GM19328 (cell line): ENCODE data around the gene EXT2.

Experiments
- ATAC-seq: cut with Tn5 transposase; IDR thresholded peaks from one replicate; pipeline ENCODE4 v1.9.1; 2021; ENCODE audit warnings: mild to moderate bottlenecking, moderate library complexity; ENCODE audit not compliant: unreplicated experiment

The EXT2 gene

DNA sequence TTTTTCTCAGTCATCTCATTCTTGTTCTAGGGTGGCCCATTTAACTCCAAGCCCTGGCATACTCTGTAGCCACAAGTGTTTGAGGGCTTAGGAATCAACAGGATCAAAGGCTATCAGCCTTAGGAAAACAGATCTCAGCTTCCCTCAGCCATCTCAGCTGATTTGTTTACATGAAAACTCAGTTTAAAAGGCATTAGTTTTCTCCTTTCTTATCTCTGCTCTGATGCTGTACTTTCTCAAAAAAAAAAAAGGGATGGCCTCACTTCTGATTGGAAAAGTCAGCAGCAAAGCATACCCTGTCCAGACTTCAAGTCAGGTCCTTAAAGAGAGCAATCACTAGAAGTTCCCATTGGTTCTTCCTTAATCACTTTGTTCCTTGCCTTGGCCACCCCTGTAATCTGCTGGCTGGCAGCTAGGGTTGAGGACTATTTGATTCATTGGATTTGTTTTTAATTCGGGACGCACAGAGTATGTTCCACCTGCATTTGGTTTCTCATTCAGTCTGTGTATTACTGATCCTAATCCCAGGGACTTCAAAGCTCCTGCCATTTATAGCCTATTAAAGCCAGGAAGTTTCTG lies 102.8 kb downstream of the EXT2 start:
- ATAC-seq = no peak

GRCh38 chr11:44199298-44199697 lies 103.8 kb downstream of the EXT2 start:
- no peak for ATAC-seq

DNA sequence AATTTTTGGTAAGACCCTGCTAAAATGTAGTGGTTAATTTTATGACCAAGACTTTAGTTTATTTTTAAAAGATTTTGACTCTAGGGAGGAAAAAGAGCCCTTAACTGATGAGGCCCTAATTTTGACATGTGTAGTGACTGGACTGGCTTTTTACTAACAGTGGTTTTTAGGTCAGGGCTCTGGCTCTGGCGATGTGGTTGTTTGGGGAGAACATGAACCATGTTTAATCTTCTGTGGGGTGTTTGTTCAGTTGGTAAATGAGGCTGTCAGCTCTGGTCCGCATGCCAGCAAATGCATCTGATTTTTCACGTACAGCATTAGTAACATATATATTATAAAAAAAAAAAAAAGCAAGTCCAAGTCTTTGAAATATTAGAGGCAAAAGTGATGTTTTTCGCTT lies 104.3 kb downstream of the EXT2 start:
- no peak for ATAC-seq

DNA sequence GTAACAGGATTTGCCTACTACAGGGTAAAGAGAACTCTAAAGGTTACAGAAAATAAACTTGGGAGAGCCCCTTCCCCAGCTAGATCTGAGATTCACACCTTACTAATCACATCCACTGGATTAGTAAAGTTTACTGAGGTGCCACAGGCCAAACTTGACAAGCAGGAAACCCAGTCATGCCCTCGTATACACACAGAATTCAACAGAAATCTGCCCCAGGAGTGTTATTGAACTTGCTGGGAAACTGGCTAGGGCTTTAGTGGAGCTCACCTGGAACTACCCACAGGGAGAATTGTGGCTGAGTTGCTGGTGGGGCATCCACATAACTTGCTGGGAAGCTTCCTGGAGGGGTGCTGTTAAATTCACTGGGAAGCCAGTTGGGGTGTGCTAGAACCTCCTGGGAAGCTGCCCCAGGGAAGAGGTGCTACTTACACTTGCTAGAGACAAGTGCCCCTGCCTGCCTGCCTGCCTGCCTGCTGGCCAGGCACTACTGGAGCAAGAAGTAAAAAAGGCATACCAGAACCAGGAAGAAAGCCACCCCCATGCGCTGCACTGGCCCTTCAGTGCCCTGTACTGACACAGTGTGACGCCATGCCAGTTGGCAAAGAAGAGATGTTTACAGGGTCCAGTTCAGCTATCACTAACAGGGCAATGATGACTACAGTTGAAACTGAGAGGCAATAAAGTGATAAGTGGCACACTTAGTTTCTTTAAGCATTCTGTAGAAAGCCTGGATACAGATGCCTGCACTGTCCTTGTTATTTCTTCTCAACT lies 108.0 kb downstream of the EXT2 start:
- ATAC-seq = no peak

- no peak for ATAC-seq
These were observed 109.9 kb downstream of the EXT2 start for GRCh38 chr11:44205352-44205751.

- ATAC-seq = no peak
These were observed 110.4 kb downstream of the EXT2 start for GRCh38 chr11:44205836-44206235.

DNA sequence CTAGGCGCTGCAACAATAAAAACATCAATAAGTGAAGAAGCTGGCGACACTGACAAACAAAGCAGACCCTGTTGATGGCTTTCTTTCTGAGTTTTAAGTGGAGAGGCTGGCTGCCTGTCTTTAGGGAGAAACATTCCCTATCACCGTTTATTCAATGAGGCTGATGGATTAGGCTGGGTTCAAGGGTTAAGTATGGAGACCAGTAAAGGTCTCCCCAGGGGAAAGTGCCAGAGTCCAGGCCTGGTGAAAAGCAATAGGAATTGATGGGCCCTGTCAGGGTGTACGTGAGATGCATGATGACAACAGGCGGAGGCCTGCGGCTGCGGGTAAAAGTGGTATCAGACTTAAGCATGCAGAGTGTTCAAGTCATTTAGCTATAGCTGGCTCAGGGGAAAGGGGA lies 111.8 kb downstream of the EXT2 start:
- no peak for ATAC-seq

DNA sequence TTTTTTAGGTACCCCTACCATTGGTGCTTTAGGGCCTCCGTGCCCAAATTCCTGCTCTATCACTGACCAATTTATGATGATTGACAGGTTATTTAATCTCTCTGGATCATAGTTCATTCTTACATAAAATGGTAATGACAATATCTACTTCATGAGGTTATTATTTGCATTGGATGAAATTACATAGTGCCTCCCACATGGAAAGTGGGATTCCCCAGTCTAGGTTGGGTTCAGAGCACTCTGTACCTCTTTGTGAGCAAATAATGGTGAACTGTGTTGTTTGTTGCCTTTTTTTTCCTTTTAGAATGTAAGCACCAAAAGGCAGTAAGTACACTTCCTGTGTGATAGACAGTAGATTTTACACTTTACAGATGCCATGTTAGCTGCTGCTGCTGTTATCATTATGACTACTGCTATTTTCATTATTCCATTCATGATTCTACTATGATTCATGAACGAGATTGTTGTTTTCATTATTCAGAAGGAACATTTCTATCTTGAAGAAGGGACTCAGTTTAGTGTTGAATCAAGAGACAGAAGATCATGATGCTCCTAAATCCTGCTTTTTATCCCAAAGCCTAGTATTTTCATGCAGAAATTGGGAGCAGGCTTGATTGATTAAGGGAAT lies 113.6 kb downstream of the EXT2 start:
- no peak for ATAC-seq

DNA sequence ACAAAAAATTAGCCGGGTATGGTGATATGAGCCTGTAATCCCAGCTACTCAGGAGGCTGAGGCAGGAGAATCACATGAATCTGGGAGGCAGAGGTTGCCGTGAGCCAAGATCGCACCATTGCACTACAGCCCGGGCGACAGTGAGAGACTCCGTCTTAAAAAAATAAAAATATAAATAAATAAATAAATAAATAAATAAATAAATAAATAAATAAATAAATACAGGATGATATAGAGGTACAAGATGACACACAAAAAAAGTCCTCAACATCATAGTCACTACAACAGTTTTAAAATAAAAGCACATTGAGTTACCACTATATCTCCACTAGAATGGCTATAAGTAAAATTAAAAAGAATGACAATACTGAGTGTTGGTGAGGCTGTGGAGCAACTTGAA lies 116.7 kb downstream of the EXT2 start:
- no peak for ATAC-seq

- no peak for ATAC-seq
These were observed 117.7 kb downstream of the EXT2 start for GRCh38 chr11:44213148-44213547.

DNA sequence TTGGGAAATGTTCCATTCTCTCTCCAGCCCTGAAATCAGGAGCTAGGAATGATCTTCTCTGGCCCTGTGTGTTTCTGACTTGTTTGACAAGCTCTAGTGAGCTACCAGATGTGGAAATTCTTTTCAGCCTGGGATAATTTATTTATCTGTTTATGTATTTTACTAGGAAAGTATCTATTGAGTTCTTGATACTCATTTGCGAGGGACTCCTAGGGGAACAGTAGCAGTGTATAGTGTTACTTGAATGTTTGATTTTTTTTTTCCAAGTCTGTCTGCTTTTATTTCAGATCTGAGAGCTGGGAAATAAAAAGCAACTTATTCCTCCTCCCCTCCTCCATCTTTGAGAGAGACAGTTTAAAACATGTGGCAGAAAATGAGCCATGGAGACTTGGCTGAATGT lies 122.0 kb downstream of the EXT2 start:
- ATAC-seq = no peak

DNA sequence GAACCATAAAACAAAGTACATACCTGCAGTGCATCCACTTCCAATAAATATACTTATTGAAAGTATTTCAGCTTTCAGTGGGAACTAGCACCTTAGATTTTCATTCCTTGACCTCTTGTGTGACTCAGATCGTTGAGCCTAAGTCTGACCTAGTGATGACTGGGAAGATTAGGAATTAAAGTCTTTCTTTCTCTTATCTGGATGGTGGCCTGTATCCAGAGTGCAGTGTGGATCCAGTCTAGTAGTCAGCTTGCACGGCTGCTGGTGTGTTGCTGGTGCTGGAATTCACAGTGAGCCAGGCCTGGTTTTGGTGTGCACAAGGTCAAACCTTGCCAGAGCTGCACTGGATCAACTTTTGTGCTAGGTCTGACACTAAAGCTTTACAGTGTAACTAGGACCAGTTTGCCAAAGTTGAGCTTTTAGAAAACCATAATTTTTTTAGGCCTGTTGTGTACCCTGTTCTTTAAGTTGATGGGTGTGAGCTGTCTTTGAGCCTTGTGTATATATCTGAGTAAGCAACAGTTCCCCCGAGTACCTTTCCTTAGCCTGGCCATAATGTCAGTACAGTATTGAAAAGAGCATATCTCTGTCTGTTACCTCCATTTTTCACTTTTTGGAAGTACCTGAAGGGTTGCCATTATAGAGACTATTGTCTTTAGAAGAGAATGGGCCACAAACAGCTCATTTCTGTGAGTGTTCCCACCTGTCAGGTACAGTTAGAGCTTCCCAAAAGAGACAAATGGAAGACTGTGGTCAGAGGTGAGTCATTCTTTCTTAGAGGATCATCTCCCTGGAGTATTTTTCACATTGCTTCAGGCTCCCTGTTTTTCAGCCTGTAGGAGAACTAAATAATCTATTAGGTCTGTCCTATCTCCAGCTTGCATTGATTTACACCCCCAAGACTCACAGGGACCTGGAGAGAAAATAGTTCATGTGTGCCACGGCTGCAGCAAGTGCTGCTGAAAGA lies 124.6 kb downstream of the EXT2 start:
- no peak for ATAC-seq

- no peak for ATAC-seq
These were observed 126.0 kb downstream of the EXT2 start for GRCh38 chr11:44221456-44221855.

DNA sequence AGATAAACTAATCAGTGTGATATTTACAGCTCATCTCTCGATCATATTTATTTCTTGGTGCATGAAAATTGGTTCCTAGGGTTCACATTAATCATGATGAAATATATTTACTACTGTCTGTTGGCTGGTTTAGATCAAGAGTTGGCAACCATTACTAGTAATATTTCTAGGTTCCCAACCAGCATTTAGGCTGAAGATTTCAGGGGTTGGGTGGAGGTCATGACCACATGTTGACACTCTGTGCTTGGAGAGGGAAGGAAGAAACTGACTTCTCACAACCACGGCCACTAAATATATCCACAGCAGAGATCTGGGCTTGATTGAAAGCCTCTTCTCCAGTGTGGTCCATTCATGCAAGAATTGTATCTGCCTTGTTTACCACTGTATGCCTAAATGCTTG lies 126.5 kb downstream of the EXT2 start:
- no peak for ATAC-seq

DNA sequence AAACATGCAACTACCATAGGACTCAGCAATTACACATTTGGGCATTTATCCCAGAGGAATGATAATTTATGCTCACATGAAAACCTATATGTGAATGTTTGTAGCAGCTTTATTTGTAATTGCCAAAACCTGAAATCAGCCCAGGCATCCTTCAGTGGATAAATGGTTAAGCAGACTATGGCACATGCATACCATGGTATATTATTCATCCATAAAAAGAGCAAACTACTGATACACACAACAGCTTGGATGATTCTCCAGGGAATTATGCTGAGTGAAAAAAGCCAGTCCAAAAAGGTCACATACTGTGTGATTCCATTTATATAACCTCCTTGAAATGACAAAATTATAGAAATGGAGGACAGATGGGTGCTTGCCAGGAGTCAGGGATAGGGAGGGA lies 127.8 kb downstream of the EXT2 start:
- ATAC-seq = no peak

DNA sequence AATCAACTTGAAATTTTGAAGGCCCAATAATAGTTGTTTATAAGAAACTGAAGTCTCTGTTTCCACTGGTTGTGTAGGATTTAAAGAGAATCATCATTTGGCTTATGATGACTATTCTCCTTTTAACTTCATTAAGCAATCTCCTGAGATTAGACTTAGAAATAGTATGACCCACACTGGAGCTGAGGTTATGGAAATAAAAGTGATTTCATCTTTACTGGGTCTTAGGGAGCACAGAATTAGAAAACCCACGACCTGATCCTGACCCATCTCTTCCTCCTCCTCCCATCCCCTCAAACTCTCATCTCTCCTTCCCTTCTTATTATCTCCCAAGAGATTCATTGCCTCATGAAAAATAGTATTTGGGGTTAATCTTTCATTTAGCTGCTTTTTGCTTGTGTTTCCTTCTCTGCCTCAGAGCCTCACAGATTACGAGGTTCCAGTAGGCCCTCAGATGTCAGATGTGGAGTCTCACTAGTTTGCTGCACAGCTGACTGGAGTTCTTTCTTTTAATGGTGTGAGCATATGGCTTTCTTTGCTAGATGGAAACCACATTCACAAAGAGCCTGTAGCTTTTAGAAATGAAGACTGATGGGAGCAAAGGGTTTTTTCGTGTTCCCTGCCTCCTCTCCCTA lies 129.5 kb downstream of the EXT2 start:
- ATAC-seq = no peak

- no peak for ATAC-seq
These were observed 131.0 kb downstream of the EXT2 start for GRCh38 chr11:44226490-44226889.

GRCh38 chr11:44226945-44227344 lies 131.5 kb downstream of the EXT2 start:
- no peak for ATAC-seq

DNA sequence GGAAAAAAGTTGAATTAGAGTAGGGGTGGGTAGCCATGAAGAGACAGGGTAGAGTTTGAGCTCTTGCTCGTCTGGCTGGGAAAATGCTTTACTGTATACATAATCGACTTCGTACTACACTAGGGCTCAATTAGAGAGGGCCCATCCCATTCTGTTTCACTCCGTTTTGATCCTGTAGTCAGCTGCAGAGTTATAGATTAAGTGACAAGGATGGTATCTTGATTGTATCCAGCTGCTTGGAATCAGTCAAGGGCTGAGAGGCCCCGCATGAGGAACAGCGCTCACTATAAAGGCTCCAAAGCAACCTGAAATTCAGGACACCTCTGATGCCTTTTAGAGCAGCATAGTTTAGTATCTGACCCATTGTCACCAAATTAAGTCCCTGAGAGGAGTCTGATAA lies 132.9 kb downstream of the EXT2 start:
- ATAC-seq = no peak

- ATAC-seq = no peak
These were observed 133.6 kb downstream of the EXT2 start for GRCh38 chr11:44229098-44229497.

DNA sequence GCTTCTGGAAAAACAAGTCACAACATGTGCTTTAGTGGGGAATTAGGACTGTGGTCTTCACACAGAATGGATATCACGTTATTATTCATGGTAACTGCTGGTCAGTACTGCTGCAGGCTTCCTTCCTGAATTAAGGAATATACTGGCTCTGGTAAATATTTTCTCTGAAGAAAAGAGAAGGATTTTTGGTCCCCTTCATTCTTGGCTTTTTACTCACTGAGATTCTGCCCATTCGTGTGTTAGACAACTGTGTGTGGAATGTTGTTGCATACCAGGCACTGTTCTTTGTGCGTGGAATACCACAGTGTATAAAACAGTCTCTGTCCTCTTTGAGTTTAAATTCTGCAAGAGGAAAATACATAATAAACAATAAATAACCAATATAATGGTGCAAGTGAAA lies 134.1 kb downstream of the EXT2 start:
- ATAC-seq = no peak
